ENCODE data around the gene TAS1R1. TPM values are rescaled to one million over a fixed set of nuclear protein-coding genes. Genes with fewer than 3 reads are reported as not detected.
A peak's percentile ranks its signal among the peaks of the same experiment; 100 is the strongest.

TAS1R1 gene
- total and polyA plus RNA-seq, 9 of the 15 experiments (the other 6 are each of a cell fraction or from before 2014, with no cell fraction given), result 0.06 TPM; not detected in 8

DNA sequence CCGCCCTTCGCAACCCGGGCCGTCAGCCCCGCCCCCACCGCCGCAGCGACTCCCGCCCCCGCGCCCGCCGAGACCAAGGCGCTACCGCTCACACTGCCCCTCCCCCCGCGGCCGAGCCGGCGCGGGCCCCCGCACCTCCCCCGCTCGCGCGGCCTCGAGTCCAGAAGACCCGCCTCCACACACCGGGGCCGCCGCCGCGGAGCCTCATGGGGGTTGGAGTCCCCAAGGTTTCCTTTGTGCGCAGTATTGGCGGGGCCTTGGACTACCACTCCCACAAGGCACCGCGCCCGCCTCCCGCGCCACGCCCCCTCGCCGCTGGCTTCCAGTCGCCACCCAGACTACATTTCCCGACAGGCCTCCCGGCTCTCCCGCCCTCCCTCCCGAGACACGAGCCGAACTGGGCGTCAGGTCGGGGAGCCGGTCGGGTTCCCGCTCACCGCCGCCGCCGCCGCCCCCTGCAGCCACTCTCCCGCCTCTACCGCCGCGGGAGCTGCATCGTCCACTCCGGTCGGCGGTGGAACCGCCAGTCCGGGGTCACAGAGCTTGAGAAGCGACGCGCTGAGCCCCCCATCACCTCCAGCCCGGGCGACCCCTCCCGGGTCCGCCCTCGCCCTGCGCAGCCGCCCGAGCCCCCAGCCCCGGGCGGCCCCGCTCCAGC is 58.4 kb downstream of the TAS1R1 start, which contains the start of gene PHF13 (continued):
- TF ChIP-seq, protein P1, sequence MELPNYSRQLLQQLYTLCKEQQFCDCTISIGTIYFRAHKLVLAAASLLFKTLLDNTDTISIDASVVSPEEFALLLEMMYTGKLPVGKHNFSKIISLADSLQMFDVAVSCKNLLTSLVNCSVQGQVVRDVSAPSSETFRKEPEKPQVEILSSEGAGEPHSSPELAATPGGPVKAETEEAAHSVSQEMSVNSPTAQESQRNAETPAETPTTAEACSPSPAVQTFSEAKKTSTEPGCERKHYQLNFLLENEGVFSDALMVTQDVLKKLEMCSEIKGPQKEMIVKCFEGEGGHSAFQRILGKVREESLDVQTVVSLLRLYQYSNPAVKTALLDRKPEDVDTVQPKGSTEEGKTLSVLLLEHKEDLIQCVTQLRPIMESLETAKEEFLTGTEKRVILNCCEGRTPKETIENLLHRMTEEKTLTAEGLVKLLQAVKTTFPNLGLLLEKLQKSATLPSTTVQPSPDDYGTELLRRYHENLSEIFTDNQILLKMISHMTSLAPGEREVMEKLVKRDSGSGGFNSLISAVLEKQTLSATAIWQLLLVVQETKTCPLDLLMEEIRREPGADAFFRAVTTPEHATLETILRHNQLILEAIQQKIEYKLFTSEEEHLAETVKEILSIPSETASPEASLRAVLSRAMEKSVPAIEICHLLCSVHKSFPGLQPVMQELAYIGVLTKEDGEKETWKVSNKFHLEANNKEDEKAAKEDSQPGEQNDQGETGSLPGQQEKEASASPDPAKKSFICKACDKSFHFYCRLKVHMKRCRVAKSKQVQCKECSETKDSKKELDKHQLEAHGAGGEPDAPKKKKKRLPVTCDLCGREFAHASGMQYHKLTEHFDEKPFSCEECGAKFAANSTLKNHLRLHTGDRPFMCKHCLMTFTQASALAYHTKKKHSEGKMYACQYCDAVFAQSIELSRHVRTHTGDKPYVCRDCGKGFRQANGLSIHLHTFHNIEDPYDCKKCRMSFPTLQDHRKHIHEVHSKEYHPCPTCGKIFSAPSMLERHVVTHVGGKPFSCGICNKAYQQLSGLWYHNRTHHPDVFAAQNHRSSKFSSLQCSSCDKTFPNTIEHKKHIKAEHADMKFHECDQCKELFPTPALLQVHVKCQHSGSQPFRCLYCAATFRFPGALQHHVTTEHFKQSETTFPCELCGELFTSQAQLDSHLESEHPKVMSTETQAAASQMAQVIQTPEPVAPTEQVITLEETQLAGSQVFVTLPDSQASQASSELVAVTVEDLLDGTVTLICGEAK (IDR thresholded peaks at IDR 0.05), result 0 out of 2 replicates have a peak, but pooled peaks have one; percentile 28
- TF ChIP-seq, protein P1 (CRISPR knock-in tag; IDR thresholded peaks at IDR 0.05), result no peak
- TF ChIP-seq ATF1 (CRISPR knock-in tag; IDR thresholded peaks at IDR 0.05) (no peak), ATF1 (tag; IDR thresholded peaks at IDR 0.05) (peak; percentile 66), ZNF347 (CRISPR knock-in tag; IDR thresholded peaks at IDR 0.05; ENCODE audit: low read depth) (no peak), ESRRA (IDR thresholded peaks at IDR 0.05; ENCODE audit: borderline replicate concordance, low read depth) (no peak; the same call in 1 of the 2 replicates), RNF2 (IDR thresholded peaks at IDR 0.05) (peak; percentile 90), ZNF217 (CRISPR knock-in tag; IDR thresholded peaks at IDR 0.05) (no peak), E2F3 (CRISPR knock-in tag; IDR thresholded peaks at IDR 0.05) (peak; percentile 94), PHF8 (IDR thresholded peaks at IDR 0.05; ENCODE audit: borderline replicate concordance, low read length) (peak; percentile 41; the same call in 1 of the 2 replicates), FOSL1 (tag; conservative IDR thresholded peaks at IDR 0.05) (peak; percentile 58; the same call in 1 of the 2 replicates), POLR2A (conservative IDR thresholded peaks at IDR 0.05) (peak; percentile 78), ZNF766 (CRISPR knock-in tag; conservative IDR thresholded peaks at IDR 0.05) (peak; percentile 97), TCF7 (IDR thresholded peaks at IDR 0.05; ENCODE audit: borderline replicate concordance) (0 out of 2 replicates have a peak, but pooled peaks have one; percentile 12), TSC22D4 (tag; IDR thresholded peaks at IDR 0.05) (no peak)
- TF ChIP-seq, protein P2, sequence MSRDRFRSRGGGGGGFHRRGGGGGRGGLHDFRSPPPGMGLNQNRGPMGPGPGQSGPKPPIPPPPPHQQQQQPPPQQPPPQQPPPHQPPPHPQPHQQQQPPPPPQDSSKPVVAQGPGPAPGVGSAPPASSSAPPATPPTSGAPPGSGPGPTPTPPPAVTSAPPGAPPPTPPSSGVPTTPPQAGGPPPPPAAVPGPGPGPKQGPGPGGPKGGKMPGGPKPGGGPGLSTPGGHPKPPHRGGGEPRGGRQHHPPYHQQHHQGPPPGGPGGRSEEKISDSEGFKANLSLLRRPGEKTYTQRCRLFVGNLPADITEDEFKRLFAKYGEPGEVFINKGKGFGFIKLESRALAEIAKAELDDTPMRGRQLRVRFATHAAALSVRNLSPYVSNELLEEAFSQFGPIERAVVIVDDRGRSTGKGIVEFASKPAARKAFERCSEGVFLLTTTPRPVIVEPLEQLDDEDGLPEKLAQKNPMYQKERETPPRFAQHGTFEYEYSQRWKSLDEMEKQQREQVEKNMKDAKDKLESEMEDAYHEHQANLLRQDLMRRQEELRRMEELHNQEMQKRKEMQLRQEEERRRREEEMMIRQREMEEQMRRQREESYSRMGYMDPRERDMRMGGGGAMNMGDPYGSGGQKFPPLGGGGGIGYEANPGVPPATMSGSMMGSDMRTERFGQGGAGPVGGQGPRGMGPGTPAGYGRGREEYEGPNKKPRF (IDR thresholded peaks at IDR 0.05; ENCODE audit: low read depth, low read length), result no peak
- TF ChIP-seq, protein P3, sequence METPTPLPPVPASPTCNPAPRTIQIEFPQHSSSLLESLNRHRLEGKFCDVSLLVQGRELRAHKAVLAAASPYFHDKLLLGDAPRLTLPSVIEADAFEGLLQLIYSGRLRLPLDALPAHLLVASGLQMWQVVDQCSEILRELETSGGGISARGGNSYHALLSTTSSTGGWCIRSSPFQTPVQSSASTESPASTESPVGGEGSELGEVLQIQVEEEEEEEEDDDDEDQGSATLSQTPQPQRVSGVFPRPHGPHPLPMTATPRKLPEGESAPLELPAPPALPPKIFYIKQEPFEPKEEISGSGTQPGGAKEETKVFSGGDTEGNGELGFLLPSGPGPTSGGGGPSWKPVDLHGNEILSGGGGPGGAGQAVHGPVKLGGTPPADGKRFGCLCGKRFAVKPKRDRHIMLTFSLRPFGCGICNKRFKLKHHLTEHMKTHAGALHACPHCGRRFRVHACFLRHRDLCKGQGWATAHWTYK (CRISPR knock-in tag; IDR thresholded peaks at IDR 0.05), result peak; percentile 81
